WI38 (cell line): ENCODE results near the gene ABCA4.

Source experiments
- H3K4me3 ChIP-seq: 2 replicates; pipeline ENCODE4 v1.5.1; 2011; ENCODE audit warnings: low read depth, mild to moderate bottlenecking, control low read depth, low read length
- TF ChIP-seq, protein P1 (sequence below): IDR thresholded peaks from 2 replicates; pipeline ENCODE4 v1.5.1; 2012; ENCODE audit warnings: low read depth, mild to moderate bottlenecking, control low read depth, low read length

ABCA4 gene

DNA sequence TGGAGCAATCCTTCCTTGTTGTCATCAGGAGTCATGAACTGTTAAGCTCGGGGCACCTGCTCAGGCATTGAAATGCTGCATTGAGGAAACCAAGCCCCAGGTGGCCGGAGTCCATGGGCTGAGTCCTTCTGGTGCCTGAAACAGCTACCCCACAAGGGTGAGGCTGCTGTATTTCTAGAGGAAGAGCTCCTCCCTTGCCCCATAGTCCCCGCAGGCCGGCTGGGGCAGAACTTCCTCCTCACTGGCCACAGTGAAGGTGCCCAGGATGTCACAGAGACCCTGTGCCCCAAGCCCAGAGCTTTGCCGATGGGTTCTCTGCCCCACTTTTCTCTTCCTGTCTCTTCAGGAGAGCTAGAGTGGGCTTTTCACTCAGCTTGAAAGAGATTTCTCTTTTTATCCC, 130.9 kb downstream of the ABCA4 start:
- no peak overlapping the region for H3K4me3 ChIP-seq
- TF ChIP-seq, protein P1, sequence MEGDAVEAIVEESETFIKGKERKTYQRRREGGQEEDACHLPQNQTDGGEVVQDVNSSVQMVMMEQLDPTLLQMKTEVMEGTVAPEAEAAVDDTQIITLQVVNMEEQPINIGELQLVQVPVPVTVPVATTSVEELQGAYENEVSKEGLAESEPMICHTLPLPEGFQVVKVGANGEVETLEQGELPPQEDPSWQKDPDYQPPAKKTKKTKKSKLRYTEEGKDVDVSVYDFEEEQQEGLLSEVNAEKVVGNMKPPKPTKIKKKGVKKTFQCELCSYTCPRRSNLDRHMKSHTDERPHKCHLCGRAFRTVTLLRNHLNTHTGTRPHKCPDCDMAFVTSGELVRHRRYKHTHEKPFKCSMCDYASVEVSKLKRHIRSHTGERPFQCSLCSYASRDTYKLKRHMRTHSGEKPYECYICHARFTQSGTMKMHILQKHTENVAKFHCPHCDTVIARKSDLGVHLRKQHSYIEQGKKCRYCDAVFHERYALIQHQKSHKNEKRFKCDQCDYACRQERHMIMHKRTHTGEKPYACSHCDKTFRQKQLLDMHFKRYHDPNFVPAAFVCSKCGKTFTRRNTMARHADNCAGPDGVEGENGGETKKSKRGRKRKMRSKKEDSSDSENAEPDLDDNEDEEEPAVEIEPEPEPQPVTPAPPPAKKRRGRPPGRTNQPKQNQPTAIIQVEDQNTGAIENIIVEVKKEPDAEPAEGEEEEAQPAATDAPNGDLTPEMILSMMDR = no peak

DNA sequence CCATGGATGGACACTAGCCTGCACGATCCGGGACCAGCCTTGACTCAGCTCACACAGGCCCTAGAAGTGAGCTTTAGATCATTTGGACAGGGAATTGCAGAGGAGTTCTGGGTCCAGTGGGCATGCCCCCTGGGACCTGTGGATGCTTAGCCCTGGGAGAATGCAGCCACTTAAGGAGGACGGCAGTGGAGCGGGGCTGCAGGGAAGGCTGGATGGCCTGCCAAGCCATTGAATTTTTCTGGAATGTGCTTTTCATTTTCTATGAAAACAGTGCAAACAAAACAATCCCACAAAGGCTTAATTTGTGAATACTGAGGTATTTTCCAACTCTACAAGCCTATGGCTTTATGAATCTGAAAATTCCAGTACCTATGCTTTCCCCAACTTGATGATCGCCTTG, 131.3 kb downstream of the ABCA4 start:
- TF ChIP-seq, protein P1 = no peak
- H3K4me3 ChIP-seq = no peak overlapping the region

DNA sequence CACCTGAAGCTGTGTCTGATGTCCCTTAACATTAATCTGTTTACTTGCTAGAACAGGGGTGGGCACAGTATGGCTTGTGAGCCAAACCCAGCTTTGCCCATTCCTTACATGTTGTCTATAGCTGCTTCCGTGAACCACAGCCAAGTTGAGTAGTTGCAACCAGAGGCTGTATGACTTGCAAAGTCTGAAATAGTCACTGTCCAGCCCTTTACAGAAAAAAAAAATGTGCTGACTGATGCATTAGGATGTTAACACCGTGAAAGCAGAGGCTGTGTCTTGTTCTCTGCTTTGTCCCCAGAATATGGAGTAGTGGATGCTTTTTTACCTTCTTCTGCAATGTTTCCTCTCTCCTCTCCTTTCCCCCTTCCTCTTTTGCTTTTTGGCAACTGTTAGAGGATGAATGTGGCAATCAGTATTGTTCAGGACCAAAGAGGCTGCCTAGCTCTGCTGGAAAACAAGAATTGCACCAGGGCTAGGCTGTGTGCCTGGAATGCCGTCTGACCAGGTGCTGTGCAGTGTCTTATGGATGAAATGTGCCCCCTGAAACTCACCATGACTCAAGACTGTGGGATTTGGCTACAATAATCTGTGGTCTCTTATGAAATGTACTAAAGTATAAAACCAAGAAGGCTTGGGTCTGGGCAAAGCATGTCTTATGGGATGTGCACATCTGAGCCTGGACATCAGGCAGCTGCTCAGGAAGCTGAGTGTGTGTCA, 132.2 kb downstream of the ABCA4 start:
- no peak overlapping the region for H3K4me3 ChIP-seq
- TF ChIP-seq, protein P1 = no peak

DNA sequence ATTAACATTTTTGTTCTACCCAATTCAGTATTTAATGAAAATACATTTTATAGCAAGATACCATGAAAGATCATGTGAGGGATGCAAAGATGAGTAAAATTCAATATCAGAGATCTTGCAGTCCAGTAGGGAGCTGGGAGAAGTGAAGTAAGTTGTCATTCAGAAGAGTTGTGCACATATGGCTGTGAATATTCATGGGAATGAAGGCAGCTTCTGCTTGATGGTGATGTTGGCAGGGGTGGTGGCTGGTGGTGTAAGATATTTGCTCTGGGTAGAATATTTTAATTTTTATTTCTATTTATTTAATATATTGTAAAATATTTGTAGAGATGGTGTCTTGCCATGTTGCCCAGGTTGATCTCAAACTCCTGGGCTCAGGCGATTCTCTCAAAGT, 139.7 kb downstream of the ABCA4 start:
- H3K4me3 ChIP-seq = no peak overlapping the region
- TF ChIP-seq, protein P1 = no peak

DNA sequence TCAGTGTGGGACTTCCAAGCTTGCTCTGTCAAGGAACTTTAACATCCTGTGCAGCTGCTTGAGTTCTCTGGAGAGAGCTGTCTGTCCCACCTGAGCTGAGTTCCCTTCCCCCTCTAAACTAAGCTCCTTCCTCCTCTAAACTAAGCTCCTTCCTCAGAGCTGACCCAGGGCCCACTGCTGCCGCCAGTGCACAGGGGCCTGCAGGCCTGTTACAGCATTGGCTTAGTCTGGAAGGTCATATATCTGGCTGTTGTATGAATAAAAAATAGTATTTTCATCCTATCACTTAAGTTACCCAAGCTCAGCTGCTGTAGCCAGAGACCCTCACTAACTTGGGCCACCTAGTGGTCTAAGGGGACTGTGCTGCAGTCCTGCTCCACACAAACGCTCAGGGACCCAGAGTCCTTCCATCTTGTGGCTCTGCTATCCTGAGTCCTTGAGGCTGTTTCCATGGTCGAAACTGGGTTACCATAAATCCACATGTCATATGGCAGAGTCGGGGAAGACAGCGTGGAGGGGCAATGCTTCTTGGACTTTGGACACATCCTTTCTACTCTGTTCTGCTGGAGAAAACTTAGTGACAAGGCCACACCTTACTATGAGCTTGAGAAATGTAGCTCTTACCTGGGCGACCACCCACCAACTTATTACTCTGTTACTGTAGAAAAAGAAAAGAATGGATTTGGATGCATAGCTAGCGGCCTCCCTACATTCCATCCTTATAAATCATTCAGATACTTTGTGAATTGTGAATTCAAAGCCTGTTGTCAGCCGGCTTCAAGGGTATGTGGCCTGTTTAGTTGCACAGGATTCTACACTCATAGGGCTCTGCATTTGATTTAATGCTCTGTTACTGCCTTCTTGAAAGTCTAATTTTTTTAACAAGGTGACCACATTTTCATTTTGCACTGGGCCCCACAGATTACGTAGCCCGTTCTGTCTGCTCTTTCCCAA, 140.4 kb downstream of the ABCA4 start:
- TF ChIP-seq, protein P1 = 0 out of 2 replicates have a peak, but pooled peaks have one; percentile 22
- no peak overlapping the region for H3K4me3 ChIP-seq

DNA sequence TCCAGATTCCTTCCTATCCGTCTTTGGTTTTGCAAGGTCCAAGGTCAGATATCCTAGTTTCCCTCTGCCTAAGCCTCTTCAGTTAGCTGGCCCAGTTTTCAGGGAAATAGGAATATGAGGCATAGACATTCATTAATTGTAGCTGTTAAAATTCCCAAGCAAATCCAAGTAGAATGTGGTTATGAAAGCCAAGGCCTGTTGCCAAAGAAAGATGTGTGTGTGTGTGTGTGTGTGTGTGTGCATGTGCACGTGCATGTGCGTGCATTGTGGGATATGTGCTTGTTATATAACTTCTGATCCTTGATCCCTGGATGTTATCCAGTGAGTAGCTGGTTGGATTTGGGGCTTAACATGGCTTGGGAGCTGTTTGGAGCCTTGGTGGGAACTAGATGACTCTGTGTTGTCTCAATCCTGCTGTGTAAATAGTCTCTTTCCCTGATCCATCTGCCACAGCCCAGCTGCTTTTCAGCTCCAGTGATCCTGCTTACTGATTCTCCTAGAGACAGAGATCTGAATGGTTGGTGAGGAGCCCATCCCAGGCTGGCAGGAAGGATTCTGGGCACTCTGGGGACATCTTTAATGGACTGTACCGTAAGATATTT, 141.1 kb downstream of the ABCA4 start:
- H3K4me3 ChIP-seq = no peak overlapping the region
- TF ChIP-seq, protein P1 = no peak
